Right lobe of liver (tissue), 6 donors: ENCODE results near the gene MMADHC. TPM values are rescaled to one million over a fixed set of nuclear protein-coding genes. Genes with fewer than 3 reads are reported as not detected.

Source experiments
- ATAC-seq, 4 donors: fragments of 200-7000 bp; cut with Tn5 transposase; one replicate each; pipeline ENCODE4 v1.9.1; 2020; ENCODE audit warnings: mild to moderate bottlenecking in 4 of 4, moderate library complexity in 4 of 4
- DNase-seq, 3 donors: peaks; one replicate each; pipeline ENCODE4 v3.0.0-alpha.2; 2020
- H3K27ac ChIP-seq, 3 donors: fragments of 200-600 bp; one replicate each; pipeline ENCODE4 v1.8.0; 2022
- H3K27me3 ChIP-seq, 2 donors: fragments of 200-600 bp; one replicate each; pipeline ENCODE4 v1.8.0; 2022
- H3K36me3 ChIP-seq, 4 donors: fragments of 200-600 bp; sonication (generic) in 1 of 4; one replicate each; pipeline versions ENCODE4 v1.5.1 to v1.8.0; 2017 to 2022; ENCODE audit warnings: control low read depth in 1 of 4
- H3K4me1 ChIP-seq, 4 donors: fragments of 200-600 bp; sonication (generic) in 1 of 4; one replicate each; pipeline versions ENCODE4 v1.5.1 to v1.8.0; 2017 to 2022; ENCODE audit warnings: control low read depth in 1 of 4
- H3K4me3 ChIP-seq, 3 donors: fragments of 200-600 bp; one replicate each; pipeline ENCODE4 v1.8.0; 2022
- H3K9me3 ChIP-seq, 4 donors: fragments of 200-600 bp; sonication (generic) in 1 of 4; one replicate each; pipeline versions ENCODE4 v1.5.1 to v1.8.0; 2017 to 2022; ENCODE audit warnings: control low read depth in 1 of 4
- POLR2A ChIP-seq: fragments of 450-650 bp; IDR thresholded peaks from one replicate; pipeline ENCODE4 v1.6.1; 2017; ENCODE audit warnings: antibody characterized with exemption, mild to moderate bottlenecking
- WGBS: methylation state at CpG from one replicate; pipeline ENCODE4 v1.1.6; 2018; ENCODE audit warnings: low coverage, low lambda C conversion rate; ENCODE audit not compliant: insufficient coverage; ENCODE audit errors: missing lambda C conversion rate; 5-methylcytosine and 5-hydroxymethylcytosine counted together
- intact Hi-C, 2 donors: fragments of 100-400 bp; cut with DNase I; formaldehyde crosslinking; loops; one replicate each; pipeline versions ENCODE4 v1.11.2 to v1.14.1; 2022
- total RNA-seq, 6 experiments: library from RNA; depleted of rRNA in 2 of 6; stranded (reverse); fragments of >200 nt in 2 of 6; fragmentation: NEBNext Ultra II Directional in 3 of 6; extraction: Animal tissue kit (Norgen Biotek cat#: 25700) in 3 of 6; gene quantifications; one replicate each; pipeline versions ENCODE4 v1.1.0 to v1.2.4, GENCODE V29; 2016 to 2023
- TF ChIP-seq, protein P1 (sequence below), 4 donors: fragments of 200-600 bp in 3 of 4; fragments of 450-650 bp in 1 of 4; IDR thresholded peaks; one replicate each; pipeline versions ENCODE4 v1.5.1 to v1.8.0; 2016 to 2022; ENCODE audit warnings: antibody characterized with exemption in 4 of 4, mild to moderate bottlenecking in 2 of 4
- donor health status: DM: no; HTN: yes; CAD: no.
- donor health status: DM: no; HTN: no; CAD: no.
- donor health status: DM: no; HTN: no; CAD: no.
- donor health status: DM: no; HTN: yes; CAD: no.
- donor health status: DM: no; HTN: yes; CAD: no.

MMADHC gene
- total RNA-seq, 6 experiments from 2014 or later = 59.9 to 84.9 (median 66.2) TPM

DNA sequence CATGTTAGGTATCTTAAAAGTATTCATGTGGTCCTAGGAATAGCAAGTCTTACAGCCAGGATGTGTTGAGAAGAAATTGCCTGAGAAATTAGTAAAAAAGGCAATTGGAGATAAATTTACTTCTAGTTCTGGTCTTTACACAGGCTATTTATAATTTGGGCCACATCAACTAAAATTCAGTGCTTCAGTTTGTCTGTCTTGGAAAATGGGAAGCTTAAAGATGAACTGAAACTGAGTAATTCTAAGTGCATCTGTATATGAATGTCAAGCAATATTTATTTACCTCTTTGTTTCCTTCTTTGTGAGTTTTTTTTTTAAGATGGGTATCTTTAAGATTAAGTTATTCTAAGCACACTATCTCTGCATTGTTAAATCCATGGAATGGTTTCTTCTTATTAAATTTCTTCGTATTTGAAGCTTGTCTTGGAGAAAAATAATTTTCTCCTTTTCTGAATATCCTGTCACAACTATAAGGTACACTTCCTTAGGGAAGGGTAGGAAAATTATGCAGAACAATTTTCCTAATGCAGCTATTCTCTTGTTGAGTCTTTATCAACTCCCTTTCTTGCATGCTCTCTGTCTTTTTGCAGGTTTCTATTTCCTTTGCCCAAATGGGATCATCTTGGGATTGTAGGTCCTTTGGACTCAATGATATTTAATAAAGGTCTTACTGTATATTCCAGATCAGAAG, 39.7 kb upstream of the MMADHC start:
- Histone ChIP-seq H3K4me3 (no peak overlapping the region), H3K4me1 (no peaks in the 10 kb centered on the region), H3K27ac (no peak overlapping the region), H3K36me3 (no peaks in the 10 kb centered on the region), H3K27me3 (no peaks in the 10 kb centered on the region), H3K9me3 (no peaks in the 10 kb centered on the region)
- 85% methylated on average over 1 of the region's 1 CpG for WGBS
- DNase-seq = no peak
- TF ChIP-seq, protein P1, sequence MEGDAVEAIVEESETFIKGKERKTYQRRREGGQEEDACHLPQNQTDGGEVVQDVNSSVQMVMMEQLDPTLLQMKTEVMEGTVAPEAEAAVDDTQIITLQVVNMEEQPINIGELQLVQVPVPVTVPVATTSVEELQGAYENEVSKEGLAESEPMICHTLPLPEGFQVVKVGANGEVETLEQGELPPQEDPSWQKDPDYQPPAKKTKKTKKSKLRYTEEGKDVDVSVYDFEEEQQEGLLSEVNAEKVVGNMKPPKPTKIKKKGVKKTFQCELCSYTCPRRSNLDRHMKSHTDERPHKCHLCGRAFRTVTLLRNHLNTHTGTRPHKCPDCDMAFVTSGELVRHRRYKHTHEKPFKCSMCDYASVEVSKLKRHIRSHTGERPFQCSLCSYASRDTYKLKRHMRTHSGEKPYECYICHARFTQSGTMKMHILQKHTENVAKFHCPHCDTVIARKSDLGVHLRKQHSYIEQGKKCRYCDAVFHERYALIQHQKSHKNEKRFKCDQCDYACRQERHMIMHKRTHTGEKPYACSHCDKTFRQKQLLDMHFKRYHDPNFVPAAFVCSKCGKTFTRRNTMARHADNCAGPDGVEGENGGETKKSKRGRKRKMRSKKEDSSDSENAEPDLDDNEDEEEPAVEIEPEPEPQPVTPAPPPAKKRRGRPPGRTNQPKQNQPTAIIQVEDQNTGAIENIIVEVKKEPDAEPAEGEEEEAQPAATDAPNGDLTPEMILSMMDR (IDR thresholded peaks at IDR 0.05) = no peak
- TF ChIP-seq POLR2A = no peak
- intact Hi-C loops = no loop called here
- peak in 1 of 4 donors; percentile 28 for ATAC-seq

DNA sequence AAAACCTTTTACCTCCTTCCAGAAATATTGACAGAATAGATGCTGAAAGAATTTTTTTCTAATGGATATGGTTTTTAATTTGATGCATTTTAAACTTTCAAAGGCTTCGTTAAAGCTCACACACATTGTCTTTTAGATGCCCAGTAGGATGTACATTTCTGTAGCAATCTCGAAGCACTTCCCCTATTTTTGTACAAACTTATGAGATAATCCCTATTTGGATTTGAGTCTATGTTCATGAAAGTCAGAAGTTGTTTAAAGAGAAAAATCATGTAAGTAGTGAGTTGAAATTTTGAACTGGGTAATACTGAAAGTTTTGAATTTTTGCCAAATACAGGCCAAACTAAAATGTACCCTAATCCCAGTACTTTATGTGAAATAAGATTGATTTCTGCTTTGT, 38.1 kb upstream of the MMADHC start:
- WGBS = 65% methylated on average over 2 of the region's 2 CpGs
- no peak overlapping the region for H3K4me3 ChIP-seq
- H3K4me1 ChIP-seq = no peaks in the 10 kb centered on the region
- H3K36me3 ChIP-seq = no peaks in the 10 kb centered on the region
- no peak for ATAC-seq
- no peaks in the 10 kb centered on the region for H3K27me3 ChIP-seq
- intact Hi-C loops = no loop called here
- no peak for DNase-seq
- no peak overlapping the region for H3K27ac ChIP-seq
- H3K9me3 ChIP-seq = no peaks in the 10 kb centered on the region
- TF ChIP-seq, protein P1 (IDR thresholded peaks at IDR 0.05) = no peak
- TF ChIP-seq POLR2A = no peak

DNA sequence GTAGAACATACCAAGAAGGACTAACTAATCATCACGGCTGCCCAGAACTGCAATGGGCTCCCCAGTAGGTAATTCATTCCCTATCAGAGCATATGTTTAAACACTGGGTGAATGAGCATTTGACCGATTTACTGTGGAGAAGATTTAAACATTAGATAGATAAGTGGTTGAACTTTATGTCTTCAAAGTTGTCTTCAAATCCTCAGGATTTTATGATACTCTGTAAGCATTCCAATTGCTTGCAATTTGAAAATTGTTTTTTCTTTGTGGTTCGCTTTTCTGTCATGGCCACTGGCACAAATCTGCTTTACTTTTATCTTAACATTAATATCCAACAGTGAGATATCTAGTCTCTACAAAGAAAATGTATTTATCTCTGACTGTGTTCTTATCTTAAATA, 37.7 kb upstream of the MMADHC start:
- no peaks in the 10 kb centered on the region for H3K36me3 ChIP-seq
- TF ChIP-seq POLR2A = no peak
- TF ChIP-seq, protein P1 (IDR thresholded peaks at IDR 0.05) = no peak
- no peak overlapping the region for H3K27ac ChIP-seq
- DNase-seq (no peak), ATAC-seq (no peak)
- 95% methylated on average over 3 of the region's 3 CpGs for WGBS
- no peak overlapping the region for H3K4me3 ChIP-seq
- intact Hi-C loops = no loop called here
- no peaks in the 10 kb centered on the region for H3K4me1 ChIP-seq
- H3K27me3 ChIP-seq = no peaks in the 10 kb centered on the region
- H3K9me3 ChIP-seq = no peaks in the 10 kb centered on the region

DNA sequence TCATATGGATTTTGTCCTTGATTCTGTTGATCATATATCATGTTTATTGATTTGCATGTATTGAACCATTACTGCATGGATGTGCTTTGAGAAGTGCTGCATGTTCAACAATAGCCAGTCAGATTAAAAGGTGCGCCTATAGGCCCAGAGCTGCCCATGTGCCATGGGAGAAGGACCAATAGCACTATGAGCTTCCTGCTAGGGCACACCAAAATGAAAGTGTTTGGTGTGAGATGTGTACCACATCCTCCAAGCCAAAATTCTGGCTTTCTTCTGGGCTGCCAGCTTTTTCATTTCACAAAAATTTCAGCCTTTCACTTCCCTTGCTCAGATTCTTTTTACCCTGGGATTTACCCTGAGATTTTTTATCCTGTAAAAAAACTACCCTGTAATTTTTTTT, 34.8 kb upstream of the MMADHC start:
- H3K27me3 ChIP-seq = no peaks in the 10 kb centered on the region
- H3K36me3 ChIP-seq = no peaks in the 10 kb centered on the region
- H3K27ac ChIP-seq = no peak overlapping the region
- no peak for ATAC-seq
- DNase-seq = no peak
- TF ChIP-seq, protein P1 (IDR thresholded peaks at IDR 0.05) = no peak
- no peak for TF ChIP-seq POLR2A
- no peaks in the 10 kb centered on the region for H3K4me1 ChIP-seq
- WGBS = 88% methylated on average over 1 of the region's 1 CpG
- intact Hi-C loops = no loop called here
- no peaks in the 10 kb centered on the region for H3K9me3 ChIP-seq
- H3K4me3 ChIP-seq = no peak overlapping the region

DNA sequence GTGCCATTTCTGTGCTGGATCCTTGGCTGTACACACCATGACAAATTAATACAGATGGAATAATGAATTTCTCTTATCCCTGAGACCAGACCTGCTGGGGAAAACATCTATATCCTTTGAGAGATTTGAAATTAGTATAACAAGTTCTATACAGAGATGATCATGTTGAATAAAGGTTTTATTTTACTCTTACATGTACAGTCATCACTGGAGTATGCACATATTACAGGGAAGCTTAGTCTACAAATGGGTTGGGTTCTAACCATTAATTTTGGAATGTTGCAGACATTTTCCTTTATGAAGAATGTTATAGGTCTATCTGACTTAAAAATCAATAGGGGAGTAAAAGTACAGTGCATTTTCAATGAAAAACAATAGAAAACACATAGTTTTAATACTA, 29.9 kb upstream of the MMADHC start:
- Histone ChIP-seq H3K4me1 (no peaks in the 10 kb centered on the region), H3K27ac (no peak overlapping the region), H3K9me3 (no peaks in the 10 kb centered on the region), H3K27me3 (no peaks in the 10 kb centered on the region), H3K4me3 (no peak overlapping the region), H3K36me3 (no peaks in the 10 kb centered on the region)
- intact Hi-C loops = no loop called here
- TF ChIP-seq, protein P1 (IDR thresholded peaks at IDR 0.05) = no peak
- TF ChIP-seq POLR2A = no peak
- ATAC-seq (no peak), DNase-seq (no peak)
